Mononuclear cell (primary cell): ENCODE measurements around the gene CARMIL3. TPM values are rescaled to one million over a fixed set of nuclear protein-coding genes. Genes with fewer than 3 reads are reported as not detected.

Experiments
- H3K27me3 ChIP-seq: 2 replicates; pipeline ENCODE4 v1.6.0; 2011; ENCODE audit warnings: low read length, control low read depth; ENCODE audit not compliant: insufficient read depth
- H3K4me1 ChIP-seq: 2 replicates; pipeline ENCODE4 v1.5.1; 2011; ENCODE audit warnings: mild to moderate bottlenecking, low read length, control low read depth; ENCODE audit not compliant: insufficient read depth
- H3K4me3 ChIP-seq: 2 replicates; pipeline ENCODE4 v1.5.1; 2011; ENCODE audit warnings: mild to moderate bottlenecking, low read length, moderate library complexity
- H3K9me3 ChIP-seq: 2 replicates; pipeline ENCODE4 v1.5.1; 2011; ENCODE audit warnings: low read depth, mild to moderate bottlenecking, control low read depth, low read length
- total RNA-seq: library from RNA; depleted of rRNA; stranded (reverse); fragments of >200 nt; gene quantifications from one replicate; pipeline ENCODE4 v1.2.3, GENCODE V29; 2012

The CARMIL3 gene
- total RNA-seq, 1 donor: 0.52 TPM

GRCh38 chr14:24089890-24090289, 38.1 kb downstream of the CARMIL3 start:
- H3K4me1 ChIP-seq: peaks cover 34% of the 10 kb centered on the region
- no peak overlapping the region for H3K4me3 ChIP-seq
- no peaks in the 10 kb centered on the region for H3K9me3 ChIP-seq
- H3K27me3 ChIP-seq: no peaks in the 10 kb centered on the region

DNA sequence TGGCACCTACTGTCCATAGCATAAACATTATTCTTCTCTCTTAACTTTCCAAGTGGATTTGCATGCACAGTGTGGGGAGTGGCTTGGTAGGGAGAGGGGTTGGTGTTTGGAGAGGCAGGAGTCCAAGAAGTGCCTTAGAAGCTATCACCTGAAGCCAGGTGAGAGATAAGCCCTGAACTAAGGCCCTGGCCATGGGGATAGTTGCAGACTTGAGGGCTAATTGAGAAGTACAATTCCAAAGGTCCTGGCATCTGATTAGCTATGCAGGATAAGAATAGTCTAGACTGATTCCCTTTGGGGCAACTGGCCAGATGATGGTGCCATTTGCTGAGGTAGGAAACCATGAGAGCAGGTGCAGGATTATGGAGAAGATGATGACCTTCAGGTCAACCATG, 40.3 kb downstream of the CARMIL3 start:
- no peak overlapping the region for H3K4me3 ChIP-seq
- H3K9me3 ChIP-seq: no peaks in the 10 kb centered on the region
- H3K27me3 ChIP-seq: no peaks in the 10 kb centered on the region
- peaks cover 46% of the 10 kb centered on the region for H3K4me1 ChIP-seq

DNA sequence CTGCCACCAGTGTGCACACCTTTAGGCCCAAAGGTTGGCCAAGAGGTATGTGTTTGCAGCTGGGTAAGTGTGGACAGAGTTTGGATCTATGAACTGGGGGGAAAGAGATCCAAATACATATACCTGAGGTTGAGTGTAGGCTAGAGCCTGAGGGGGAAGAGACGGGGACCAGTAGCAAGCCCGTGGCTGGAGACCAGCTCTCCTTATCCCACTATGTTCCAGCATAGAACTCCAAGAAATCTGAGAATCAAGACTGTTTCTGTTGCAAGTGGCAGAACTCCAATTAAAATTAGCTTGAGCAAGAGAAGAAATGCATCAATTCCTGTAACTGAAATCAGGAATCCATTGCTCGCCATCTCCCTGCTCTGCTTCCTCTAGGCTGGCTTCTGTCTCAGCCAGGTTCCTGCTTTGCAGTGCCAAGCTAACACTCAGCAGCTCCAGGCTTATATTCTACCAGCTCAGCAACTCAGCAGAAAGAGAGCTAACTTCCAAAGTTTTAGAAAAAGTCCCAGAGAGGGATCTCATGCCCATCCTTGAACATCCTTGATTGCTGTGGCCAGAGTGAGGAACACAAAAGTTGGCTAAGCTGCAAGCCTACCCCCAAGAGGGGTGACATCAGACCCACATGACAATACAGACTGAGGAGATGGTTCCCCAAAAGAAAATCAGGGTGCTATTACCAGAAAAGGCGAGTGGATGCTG, 40.8 kb downstream of the CARMIL3 start:
- H3K9me3 ChIP-seq: no peaks in the 10 kb centered on the region
- H3K4me3 ChIP-seq: no peak overlapping the region
- H3K27me3 ChIP-seq: no peaks in the 10 kb centered on the region
- peaks cover 46% of the 10 kb centered on the region for H3K4me1 ChIP-seq

- H3K27me3 ChIP-seq: no peaks in the 10 kb centered on the region
- peak overlapping the region; percentile 83 for H3K4me3 ChIP-seq
- H3K4me1 ChIP-seq: peaks cover 46% of the 10 kb centered on the region
- H3K9me3 ChIP-seq: no peaks in the 10 kb centered on the region
These were observed 41.5 kb downstream of the CARMIL3 start for GRCh38 chr14:24093207-24093900.

DNA sequence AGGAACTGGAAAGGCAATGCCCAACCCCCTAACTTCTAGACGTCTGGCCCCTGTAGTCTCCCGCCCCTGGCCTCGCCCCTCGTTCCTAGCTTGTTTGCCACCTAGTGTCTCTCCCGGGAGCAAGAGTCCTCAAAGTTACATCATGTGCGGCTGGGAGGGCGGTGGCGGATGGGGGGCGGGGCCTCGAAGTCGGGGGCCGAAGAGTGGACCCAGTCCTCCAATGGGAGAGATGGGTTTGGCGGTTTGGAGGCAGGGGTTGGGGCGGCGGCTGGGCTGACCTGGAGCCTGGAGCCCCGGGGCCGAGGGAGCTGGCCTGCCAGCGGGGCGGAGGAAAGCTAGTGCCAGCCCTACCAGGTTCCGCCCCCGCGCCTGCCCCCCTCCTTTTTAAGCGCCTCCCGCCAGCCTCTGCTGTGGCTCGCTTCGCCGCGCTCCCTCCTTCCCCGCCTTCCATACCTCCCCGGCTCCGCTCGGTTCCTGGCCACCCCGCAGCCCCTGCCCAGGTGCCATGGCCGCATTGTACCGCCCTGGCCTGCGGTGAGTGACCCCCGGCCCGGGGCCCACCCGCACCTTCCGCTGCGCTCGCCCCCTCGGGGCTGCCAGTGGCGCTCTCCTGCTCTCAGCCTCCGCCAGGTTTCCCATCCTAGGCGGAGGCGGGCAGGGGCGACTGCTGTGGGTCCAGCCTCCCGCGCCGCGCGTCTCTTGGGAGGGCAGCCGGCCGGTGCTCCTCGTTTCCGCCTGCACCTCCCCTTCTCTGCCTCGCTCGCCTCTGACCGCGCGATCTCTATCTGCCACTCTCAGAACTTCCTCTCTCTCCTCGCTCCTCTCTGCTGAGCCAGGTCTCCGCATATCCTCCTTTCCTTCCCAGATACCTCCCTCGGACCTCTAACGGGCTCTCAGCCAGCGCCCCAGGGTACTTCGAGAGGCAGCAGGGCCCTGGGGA, 42.4 kb downstream of the CARMIL3 start, which contains the start of gene PCK2:
Gene PCK2 (plus strand): TSS at position 411 of the 940 bp plus-strand sequence. CDS start 95 bp downstream, at position 506.
- Histone ChIP-seq H3K4me1 (peaks cover 52% of the 10 kb centered on the region), H3K4me3 (peak within 1 kb of the TSS; percentile 83), H3K27me3 (no peaks in the 10 kb centered on the region), H3K9me3 (no peaks in the 10 kb centered on the region)

GRCh38 chr14:24094841-24095270, 43.0 kb downstream of the CARMIL3 start:
- peak overlapping the region; percentile 83 for H3K4me3 ChIP-seq
- no peaks in the 10 kb centered on the region for H3K27me3 ChIP-seq
- no peaks in the 10 kb centered on the region for H3K9me3 ChIP-seq
- peaks cover 58% of the 10 kb centered on the region for H3K4me1 ChIP-seq

DNA sequence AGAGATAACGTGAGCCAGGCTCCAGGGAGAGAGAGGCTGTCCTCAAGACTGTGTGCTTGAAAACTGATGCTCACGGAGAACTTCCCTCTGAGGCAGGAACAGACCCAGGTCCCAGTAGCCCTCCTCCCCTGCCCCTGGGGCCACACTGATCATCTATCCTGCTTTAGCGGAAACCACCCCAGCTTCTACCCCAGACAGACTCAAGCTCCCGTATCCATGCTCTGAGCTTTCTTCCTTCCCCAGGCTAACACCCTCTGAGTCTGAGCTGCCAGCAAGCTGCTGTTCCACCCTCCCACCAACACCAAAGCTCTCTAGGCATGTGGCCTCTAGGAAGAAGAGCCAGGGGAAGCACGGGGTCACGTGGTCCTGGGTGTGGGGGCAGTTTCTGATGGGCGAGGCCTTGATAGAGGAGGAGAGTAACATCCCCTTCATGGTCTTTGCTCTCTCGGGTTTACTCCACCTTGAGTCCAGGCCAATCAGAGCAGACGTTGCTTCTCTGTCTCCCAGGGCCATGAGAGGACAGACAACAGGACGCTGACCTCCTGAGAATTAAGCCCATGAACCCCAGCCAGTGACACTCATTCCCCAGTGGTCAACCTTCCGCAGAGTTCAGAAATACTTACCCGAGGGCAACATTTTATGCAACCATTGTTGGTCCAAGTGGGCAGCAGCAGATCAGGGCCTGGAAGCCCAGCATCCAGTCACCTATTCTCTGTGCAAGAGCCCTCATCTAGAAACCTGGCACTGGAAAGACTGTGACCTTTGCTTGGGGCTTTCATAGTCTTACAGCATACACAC, 43.7 kb downstream of the CARMIL3 start:
- Histone ChIP-seq H3K4me1 (peaks cover 59% of the 10 kb centered on the region), H3K9me3 (no peaks in the 10 kb centered on the region), H3K4me3 (peak overlapping the region; percentile 83), H3K27me3 (no peaks in the 10 kb centered on the region)

GRCh38 chr14:24096545-24097181, 44.9 kb downstream of the CARMIL3 start:
- Histone ChIP-seq H3K4me3 (no peak overlapping the region), H3K4me1 (peaks cover 53% of the 10 kb centered on the region), H3K9me3 (no peaks in the 10 kb centered on the region)

GRCh38 chr14:24098229-24098926, 46.6 kb downstream of the CARMIL3 start:
- peaks cover 38% of the 10 kb centered on the region for H3K4me1 ChIP-seq

More at GRCh38 chr14:24096545-24097181, 44.9 kb downstream of the CARMIL3 start:
- no peaks in the 10 kb centered on the region for H3K27me3 ChIP-seq

GRCh38 chr14:24098927-24099813, 47.4 kb downstream of the CARMIL3 start:
- Histone ChIP-seq H3K4me1 (peaks cover 33% of the 10 kb centered on the region), H3K9me3 (no peaks in the 10 kb centered on the region), H3K4me3 (no peak overlapping the region), H3K27me3 (no peaks in the 10 kb centered on the region)

More at GRCh38 chr14:24098229-24098926, 46.6 kb downstream of the CARMIL3 start:
- no peak overlapping the region for H3K4me3 ChIP-seq
- no peaks in the 10 kb centered on the region for H3K9me3 ChIP-seq
- H3K27me3 ChIP-seq: no peaks in the 10 kb centered on the region

- Histone ChIP-seq H3K4me3 (no peak overlapping the region), H3K4me1 (peaks cover 24% of the 10 kb centered on the region), H3K9me3 (no peaks in the 10 kb centered on the region), H3K27me3 (no peaks in the 10 kb centered on the region)
These were observed 48.6 kb downstream of the CARMIL3 start for GRCh38 chr14:24100197-24100981.

- Histone ChIP-seq H3K27me3 (no peaks in the 10 kb centered on the region), H3K9me3 (no peaks in the 10 kb centered on the region), H3K4me3 (no peak overlapping the region), H3K4me1 (peaks cover 17% of the 10 kb centered on the region)
These were observed 49.2 kb downstream of the CARMIL3 start for GRCh38 chr14:24100982-24101494.
